DMS53 (cell line): ENCODE data around the gene IFITM1.

ENCODE experiments used
- DNase-seq: peaks from one replicate; lab custom pipeline; 2025; lab: John Stamatoyannopoulos, UW

IFITM1 gene

DNA sequence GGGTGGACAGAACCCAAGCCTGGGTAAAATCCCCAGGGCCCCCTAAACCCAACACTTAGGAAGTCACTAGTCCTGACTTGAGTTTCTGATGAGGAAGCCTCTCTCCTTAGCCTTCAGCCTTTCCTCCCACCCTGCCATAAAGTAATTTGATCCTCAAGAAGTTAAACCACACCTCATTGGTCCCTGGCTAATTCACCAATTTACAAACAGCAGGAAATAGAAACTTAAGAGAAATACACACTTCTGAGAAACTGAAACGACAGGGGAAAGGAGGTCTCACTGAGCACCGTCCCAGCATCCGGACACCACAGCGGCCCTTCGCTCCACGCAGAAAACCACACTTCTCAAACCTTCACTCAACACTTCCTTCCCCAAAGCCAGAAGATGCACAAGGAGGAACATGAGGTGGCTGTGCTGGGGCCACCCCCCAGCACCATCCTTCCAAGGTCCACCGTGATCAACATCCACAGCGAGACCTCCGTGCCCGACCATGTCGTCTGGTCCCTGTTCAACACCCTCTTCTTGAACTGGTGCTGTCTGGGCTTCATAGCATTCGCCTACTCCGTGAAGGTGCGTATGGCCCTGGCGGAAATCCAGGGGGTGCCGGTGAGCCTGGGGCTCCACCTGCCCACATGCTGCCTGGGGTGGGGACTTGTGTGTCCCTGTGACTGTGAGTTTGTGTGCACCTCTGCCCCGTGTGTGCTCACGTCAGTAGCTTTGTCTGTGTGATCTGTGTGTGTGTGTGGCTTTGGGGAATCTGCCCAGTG lies at the start of gene IFITM1:
IFITM1 (plus strand) TSS at position 254 of the 767 bp plus-strand sequence; CDS start at position 385, 131 bp downstream.
- no peak for DNase-seq

DNA sequence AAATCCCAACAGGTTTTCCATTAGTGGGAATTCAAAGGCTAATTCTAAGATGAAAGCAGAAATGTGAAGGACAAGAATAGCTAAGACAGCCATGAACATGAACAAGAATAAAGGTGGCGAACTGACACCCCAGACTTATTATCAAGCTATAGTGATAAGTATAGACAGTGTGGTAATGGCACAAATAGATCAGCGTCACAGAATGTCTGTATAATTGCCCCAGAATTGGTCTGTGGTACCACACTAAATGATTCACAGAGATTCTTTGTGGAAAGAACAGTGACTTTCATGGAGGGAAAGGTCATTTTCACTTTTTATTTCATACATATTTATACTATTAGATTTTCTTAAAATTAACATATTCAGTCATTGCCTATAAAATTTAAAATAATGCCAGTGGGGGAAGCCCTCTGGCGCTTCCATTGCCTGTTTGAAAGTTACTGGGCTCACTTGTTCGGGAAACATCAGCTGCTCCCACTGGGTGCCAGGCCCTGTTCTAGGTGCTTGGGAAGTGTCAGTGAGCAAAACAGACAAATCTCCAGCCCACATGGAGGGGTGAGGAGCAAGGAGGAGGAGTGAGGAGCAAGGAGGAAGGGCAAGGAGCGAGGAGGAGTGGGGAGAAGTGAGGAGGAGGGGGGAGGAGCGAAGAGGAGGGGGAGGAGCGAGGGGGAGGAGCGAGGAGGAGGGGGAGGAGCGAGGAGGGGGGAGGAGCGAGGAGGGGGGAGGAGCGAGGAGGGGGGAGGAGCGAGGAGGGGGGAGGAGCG lies 47.0 kb upstream of the IFITM1 start:
- no peak for DNase-seq

- peak; percentile 66 for DNase-seq
Observed at GRCh38 chr11:267491-267994, 46.3 kb upstream of the IFITM1 start.

GRCh38 chr11:268716-269145 lies 45.1 kb upstream of the IFITM1 start:
- DNase-seq: peak; percentile 82

GRCh38 chr11:269146-269890 lies 44.5 kb upstream of the IFITM1 start:
- DNase-seq: peak; percentile 41

DNA sequence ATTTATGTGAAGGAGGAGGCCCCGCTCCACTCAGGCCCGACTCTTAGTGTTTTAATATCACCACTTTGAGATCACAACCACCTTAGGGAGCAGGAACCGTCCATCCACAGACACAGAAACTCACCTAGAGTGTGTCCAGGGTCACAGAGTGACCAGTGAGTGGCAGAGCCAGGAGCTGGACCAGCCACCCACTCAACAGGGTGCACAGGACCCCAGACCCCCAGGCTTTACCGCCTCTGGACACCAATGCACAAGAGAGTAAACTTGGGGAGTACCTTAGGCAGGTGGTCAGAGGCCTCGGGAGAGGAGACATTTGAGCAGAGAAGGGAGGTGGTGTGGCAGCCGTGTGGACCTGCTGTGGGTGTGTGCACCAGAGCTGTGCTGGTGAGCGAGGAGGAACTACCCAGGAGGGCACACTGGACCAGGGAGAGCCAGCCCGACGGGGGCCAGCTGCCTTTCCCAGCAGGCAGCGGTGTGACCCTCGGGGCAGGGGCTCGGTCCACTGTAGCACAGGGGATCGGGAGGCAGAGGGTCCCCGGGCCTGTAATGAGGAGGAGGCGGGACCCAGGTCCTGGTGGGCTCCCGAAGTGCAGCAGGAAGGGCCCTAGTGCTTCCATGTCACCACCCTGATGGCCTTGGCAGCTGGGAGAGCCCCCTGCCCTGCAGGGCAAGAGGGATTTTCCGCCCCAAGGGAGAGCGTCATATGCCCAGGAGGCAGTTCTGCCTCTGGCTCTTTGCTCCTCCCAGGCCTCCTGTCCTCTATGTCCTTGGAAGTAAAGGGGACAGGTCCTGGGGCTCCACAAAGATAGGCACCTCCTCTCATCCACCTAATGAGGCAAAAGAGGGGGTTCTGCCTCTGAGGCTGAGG lies 43.2 kb upstream of the IFITM1 start:
- no peak for DNase-seq

- no peak for DNase-seq
Observed at GRCh38 chr11:271319-271715, 42.5 kb upstream of the IFITM1 start.

- no peak for DNase-seq
Observed at GRCh38 chr11:272195-272930, 41.5 kb upstream of the IFITM1 start.

- DNase-seq: no peak
Observed at GRCh38 chr11:272931-273198, 41.0 kb upstream of the IFITM1 start.

DNA sequence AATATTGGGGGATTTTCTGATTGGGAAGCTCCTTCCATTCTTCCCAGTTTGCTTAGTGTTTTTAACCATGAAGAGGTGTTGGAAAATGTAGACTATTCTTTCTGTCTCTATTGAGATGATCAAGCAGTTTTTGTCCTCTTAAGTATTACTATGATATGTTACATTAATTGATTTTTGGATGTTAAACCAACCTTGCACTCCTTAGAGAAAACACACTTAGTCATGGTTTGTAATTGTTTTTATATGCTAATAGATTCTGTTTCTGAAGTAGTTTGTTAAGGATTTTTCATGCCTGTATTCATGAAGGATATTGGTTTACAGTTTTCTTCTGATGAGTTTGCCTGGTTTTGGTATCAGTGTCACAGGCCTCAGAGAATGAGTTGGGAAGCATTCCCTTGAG lies 37.6 kb upstream of the IFITM1 start:
- no peak for DNase-seq

GRCh38 chr11:278001-278951 lies 35.6 kb upstream of the IFITM1 start, which contains the start of gene NLRP6:
TSS of gene NLRP6 (plus strand) at chr11:278407. CDS start at chr11:278570, 163 bp downstream.
- DNase-seq: no peak

GRCh38 chr11:279040-279965 lies 34.5 kb upstream of the IFITM1 start:
- DNase-seq: peak; percentile 39

- peak; percentile 83 for DNase-seq
Observed at GRCh38 chr11:279966-280705, 33.7 kb upstream of the IFITM1 start.

DNA sequence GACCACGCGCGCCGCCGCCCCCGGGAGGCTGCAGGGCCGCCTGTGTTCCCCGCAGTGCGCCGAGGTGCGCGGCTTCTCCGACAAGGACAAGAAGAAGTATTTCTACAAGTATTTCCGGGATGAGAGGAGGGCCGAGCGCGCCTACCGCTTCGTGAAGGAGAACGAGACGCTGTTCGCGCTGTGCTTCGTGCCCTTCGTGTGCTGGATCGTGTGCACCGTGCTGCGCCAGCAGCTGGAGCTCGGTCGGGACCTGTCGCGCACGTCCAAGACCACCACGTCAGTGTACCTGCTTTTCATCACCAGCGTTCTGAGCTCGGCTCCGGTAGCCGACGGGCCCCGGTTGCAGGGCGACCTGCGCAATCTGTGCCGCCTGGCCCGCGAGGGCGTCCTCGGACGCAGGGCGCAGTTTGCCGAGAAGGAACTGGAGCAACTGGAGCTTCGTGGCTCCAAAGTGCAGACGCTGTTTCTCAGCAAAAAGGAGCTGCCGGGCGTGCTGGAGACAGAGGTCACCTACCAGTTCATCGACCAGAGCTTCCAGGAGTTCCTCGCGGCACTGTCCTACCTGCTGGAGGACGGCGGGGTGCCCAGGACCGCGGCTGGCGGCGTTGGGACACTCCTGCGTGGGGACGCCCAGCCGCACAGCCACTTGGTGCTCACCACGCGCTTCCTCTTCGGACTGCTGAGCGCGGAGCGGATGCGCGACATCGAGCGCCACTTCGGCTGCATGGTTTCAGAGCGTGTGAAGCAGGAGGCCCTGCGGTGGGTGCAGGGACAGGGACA lies 32.9 kb upstream of the IFITM1 start:
- DNase-seq: peak; percentile 67

DNA sequence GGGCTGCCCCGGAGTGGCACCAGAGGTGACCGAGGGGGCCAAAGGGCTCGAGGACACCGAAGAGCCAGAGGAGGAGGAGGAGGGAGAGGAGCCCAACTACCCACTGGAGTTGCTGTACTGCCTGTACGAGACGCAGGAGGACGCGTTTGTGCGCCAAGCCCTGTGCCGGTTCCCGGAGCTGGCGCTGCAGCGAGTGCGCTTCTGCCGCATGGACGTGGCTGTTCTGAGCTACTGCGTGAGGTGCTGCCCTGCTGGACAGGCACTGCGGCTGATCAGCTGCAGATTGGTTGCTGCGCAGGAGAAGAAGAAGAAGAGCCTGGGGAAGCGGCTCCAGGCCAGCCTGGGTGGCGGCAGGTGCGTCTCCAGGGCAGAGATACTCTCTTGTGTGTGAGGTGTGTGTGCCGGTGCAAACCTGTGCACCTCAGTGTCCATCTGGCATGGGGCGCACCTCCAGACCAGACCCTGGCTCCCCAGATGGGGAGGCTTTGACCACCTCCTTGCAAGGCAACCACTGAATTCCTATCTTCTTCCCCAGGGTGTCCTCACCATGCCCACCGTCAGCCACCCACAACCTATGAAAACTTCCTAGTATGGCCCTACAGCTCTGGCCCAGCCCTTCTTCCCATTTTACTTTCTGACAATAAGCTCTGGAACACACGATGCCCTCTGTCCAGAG lies 32.2 kb upstream of the IFITM1 start:
- DNase-seq: peak; percentile 54

DNA sequence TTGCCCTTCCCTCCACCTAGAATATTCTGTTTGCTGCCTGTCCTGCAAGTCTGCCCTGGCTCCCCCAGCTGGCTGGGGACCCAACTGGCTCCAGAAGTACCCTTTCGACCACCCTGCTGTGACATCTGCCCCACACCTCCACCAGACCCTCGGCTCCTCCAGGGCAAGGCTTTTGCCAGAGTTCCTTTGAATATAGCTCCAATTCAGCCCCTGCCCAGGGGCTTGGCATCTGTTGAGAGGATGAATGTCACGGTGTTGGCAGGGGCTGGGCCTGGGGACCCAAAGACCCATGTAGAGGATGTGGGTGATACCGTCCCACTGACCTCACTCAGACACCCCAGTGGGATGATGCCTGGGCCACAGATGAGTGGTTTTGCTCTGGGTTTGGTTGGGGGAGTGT lies 31.7 kb upstream of the IFITM1 start:
- no peak for DNase-seq
